Measurements from ENCODE around the gene PRDM5.

PRDM5 gene

DNA sequence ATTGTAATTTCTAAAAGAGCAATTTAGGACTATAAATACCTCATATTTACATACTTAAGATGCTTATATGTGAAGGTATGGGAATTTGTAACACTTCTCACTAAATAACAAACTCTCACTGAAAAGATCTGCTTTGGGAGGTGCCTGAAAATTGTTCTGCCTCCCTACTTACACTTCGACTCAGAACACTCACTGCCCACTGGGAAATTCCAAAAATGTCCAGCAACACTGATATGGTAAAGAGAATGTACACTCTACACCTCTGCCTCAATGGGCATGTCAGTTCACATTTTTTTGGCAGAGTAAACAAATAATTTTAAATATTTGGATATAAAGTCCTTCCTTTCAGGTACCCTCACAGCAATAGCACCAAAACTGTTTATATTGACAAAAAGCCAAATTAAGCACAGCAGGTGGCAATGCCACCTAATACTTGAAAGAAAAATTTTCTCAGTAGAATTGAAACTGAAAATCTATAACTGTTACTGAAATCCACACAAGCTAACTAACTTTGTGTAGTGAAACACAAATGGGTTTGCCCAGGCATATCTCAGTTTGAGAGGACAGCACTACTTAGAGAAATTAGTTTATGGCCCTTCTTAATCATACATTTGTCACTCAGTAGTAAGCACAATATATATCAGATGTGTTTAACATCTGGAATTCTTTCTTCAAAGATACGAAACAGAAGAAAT is 67.1 kb downstream of the PRDM5 start:
- DNase-seq: no peak
- no peak overlapping the region for H3K4me3 ChIP-seq (ENCODE audit: low read depth, low read length)
- no peaks in the 10 kb centered on the region for H3K9me3 ChIP-seq (ENCODE audit: severe bottlenecking)
- H3K27me3 ChIP-seq (ENCODE audit: insufficient read depth, low read depth, severe bottlenecking): no peaks in the 10 kb centered on the region
- TF ChIP-seq, protein P1, sequence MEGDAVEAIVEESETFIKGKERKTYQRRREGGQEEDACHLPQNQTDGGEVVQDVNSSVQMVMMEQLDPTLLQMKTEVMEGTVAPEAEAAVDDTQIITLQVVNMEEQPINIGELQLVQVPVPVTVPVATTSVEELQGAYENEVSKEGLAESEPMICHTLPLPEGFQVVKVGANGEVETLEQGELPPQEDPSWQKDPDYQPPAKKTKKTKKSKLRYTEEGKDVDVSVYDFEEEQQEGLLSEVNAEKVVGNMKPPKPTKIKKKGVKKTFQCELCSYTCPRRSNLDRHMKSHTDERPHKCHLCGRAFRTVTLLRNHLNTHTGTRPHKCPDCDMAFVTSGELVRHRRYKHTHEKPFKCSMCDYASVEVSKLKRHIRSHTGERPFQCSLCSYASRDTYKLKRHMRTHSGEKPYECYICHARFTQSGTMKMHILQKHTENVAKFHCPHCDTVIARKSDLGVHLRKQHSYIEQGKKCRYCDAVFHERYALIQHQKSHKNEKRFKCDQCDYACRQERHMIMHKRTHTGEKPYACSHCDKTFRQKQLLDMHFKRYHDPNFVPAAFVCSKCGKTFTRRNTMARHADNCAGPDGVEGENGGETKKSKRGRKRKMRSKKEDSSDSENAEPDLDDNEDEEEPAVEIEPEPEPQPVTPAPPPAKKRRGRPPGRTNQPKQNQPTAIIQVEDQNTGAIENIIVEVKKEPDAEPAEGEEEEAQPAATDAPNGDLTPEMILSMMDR (IDR thresholded peaks at IDR 0.05; ENCODE audit: low read depth, low read length): no peak
- no peaks in the 10 kb centered on the region for H3K36me3 ChIP-seq
- H3K27ac ChIP-seq: no peak overlapping the region

DNA sequence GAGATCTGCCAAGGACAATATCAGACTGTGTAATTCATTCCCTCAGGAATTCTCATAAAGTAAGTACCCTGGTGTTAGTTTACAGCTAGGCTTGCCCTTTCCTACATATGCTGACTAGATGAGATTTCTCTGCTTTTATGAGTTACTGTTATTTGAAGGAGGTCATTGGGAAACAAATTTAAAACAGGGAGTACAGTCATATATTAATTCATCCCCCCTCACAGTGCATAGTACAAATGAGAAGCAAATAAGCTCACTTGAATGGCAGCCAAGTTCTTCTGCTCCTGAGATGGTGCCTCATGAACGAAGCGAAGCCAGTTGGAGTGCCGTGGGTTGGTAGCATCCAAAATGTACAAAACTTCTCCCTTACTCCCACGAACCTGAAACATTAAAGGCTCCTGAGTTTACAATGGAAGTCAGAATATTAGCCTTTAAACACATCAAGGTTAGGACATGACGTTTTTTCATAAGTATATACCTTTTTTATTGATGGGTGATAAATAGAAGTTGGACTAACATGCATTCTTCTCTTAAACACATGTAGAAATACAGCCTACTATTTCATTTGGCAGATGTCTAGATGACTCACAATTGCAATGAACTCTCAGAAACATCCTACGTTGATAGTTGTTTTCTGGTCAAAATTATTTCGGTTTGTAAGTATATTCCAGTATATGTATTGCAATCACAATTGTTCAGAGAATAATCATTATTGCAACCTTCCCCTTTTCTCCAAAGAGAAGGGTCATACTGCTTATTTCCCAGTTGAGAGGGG is 69.2 kb downstream of the PRDM5 start:
- H3K9me3 ChIP-seq (ENCODE audit: severe bottlenecking): no peaks in the 10 kb centered on the region
- H3K4me3 ChIP-seq (ENCODE audit: low read depth, low read length): no peak overlapping the region
- H3K36me3 ChIP-seq: no peaks in the 10 kb centered on the region
- DNase-seq: no peak
- H3K27me3 ChIP-seq (ENCODE audit: insufficient read depth, low read depth, severe bottlenecking): no peaks in the 10 kb centered on the region
- TF ChIP-seq, protein P1 (IDR thresholded peaks at IDR 0.05; ENCODE audit: low read depth, low read length): no peak
- H3K27ac ChIP-seq: no peak overlapping the region

DNA sequence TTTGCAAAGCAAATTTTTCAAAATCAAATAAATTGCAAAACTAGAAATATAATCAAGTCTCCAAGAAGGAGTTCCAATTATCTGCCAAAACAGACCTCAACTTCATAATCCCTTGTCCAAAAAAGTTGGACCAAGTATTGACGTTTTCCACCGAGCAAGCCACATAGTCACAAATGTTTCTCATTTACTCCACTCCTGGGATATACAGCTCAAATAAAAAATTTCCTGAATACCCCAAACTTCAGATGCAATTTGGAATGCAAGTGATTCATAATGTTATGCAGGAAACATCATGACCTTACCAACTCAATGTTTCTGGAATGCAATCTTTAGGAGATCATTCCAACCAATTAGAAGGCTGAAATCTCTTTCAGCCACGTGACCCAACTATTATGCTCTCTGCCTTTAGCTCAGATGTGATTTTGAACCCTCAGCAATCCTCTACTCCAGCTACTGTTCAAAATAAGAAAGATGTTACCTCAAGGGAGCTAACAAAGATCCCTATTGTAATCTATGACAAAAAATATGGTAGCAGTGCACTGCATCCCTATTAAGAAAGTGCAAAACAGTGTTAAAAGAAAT is 72.4 kb downstream of the PRDM5 start:
- no peak overlapping the region for H3K27ac ChIP-seq
- no peak for DNase-seq

DNA sequence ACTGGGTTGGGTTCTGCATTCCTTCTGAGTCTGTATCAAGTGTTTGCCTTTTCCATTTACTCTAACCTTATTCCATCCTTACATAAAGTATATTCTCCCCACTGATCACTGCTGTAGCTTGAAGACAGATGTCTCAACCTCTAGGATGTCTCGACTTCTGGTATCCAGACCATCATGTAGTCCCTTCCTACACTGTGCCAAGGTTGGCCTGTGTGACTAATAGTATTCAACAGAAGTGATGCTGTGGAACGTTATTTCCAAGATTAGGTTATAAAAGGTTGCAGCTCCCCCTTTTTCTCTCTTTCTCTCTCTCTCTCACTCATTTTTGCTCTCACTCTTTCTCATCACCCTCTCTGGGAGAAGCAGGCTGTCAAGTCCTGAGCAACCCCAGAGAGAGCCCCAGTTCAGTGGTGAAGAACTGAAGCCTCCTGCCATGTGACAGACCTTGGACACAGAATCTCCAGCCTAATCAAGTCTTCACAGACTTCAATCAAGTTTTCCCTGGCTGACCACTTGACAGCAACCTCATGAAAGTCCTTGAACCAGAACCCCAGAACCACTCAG is 75.4 kb downstream of the PRDM5 start:
- Histone ChIP-seq H3K27ac (no peak overlapping the region), H3K4me3 (ENCODE audit: low read depth, low read length) (no peak overlapping the region), H3K9me3 (ENCODE audit: severe bottlenecking) (no peaks in the 10 kb centered on the region), H3K27me3 (ENCODE audit: insufficient read depth, low read depth, severe bottlenecking) (no peaks in the 10 kb centered on the region), H3K36me3 (no peaks in the 10 kb centered on the region)
- TF ChIP-seq, protein P1 (IDR thresholded peaks at IDR 0.05; ENCODE audit: low read depth, low read length): no peak
- DNase-seq: no peak

More for the DNA sequence above, 72.4 kb downstream of the PRDM5 start:
- Histone ChIP-seq H3K4me3 (ENCODE audit: low read depth, low read length) (no peak overlapping the region), H3K27me3 (ENCODE audit: insufficient read depth, low read depth, severe bottlenecking) (no peaks in the 10 kb centered on the region), H3K36me3 (no peaks in the 10 kb centered on the region), H3K9me3 (ENCODE audit: severe bottlenecking) (no peaks in the 10 kb centered on the region)
- TF ChIP-seq, protein P1 (IDR thresholded peaks at IDR 0.05; ENCODE audit: low read depth, low read length): no peak

DNA sequence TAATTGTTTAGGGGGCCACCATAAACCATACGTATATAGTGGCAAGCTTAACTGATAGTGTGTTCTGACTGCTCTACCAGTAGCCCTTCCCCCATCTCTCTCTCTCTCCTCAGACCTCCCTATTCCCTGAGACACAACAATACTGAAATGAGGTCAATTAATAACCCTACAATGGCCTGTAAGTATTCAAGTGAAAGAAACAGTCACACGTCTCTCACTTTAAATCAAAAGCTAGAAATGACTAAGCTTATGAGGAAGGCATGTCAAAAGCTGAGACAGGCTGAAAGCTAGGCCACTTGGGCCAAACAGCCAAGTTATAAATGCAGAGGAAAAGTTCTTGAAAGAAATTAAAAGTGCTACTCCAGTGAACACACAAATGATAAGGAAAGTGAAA is 78.0 kb downstream of the PRDM5 start:
- DNase-seq: no peak
- no peak overlapping the region for H3K4me3 ChIP-seq (ENCODE audit: low read depth, low read length)
- TF ChIP-seq, protein P1 (IDR thresholded peaks at IDR 0.05; ENCODE audit: low read depth, low read length): no peak

More for the DNA sequence above, 78.0 kb downstream of the PRDM5 start:
- no peaks in the 10 kb centered on the region for H3K9me3 ChIP-seq (ENCODE audit: severe bottlenecking)
- H3K36me3 ChIP-seq: no peaks in the 10 kb centered on the region
- no peaks in the 10 kb centered on the region for H3K27me3 ChIP-seq (ENCODE audit: insufficient read depth, low read depth, severe bottlenecking)
- H3K27ac ChIP-seq: no peak overlapping the region
